Mesodermal cell (in vitro differentiated cells): ENCODE results near the gene SF3A2. TPM values are rescaled to one million over a fixed set of nuclear protein-coding genes. Genes with fewer than 3 reads are reported as not detected.

Experiments used
- H3K27ac ChIP-seq: 2 replicates; pipeline ENCODE4 v1.7.0; 2013; ENCODE audit warnings: mild to moderate bottlenecking, low read depth, low read length, moderate library complexity; ENCODE audit not compliant: severe bottlenecking
- H3K36me3 ChIP-seq: 2 replicates; pipeline ENCODE4 v1.7.1; 2013; ENCODE audit warnings: mild to moderate bottlenecking, low read length, moderate library complexity; ENCODE audit not compliant: control insufficient read depth, insufficient read depth
- H3K4me1 ChIP-seq: one replicate; pipeline ENCODE4 v1.7.1; 2013; ENCODE audit warnings: mild to moderate bottlenecking, low read length; ENCODE audit not compliant: insufficient read depth, control insufficient read depth, poor library complexity, severe bottlenecking
- H3K4me3 ChIP-seq: 2 replicates; pipeline ENCODE4 v1.7.0; 2013; ENCODE audit warnings: low read length, control low read depth, mild to moderate bottlenecking; ENCODE audit not compliant: insufficient read depth, poor library complexity, severe bottlenecking; ENCODE audit errors: extremely low read depth
- H3K9me3 ChIP-seq: 2 replicates; pipeline ENCODE4 v1.7.1; 2013; ENCODE audit warnings: mild to moderate bottlenecking, low read length, moderate library complexity; ENCODE audit not compliant: control insufficient read depth
- whole genome bisulfite sequencing, 2 experiments: methylation state at CpG; one replicate each; pipeline ENCODE4 v1.1.5; 2013; ENCODE audit warnings: missing lambda C conversion rate in 2 of 2; ENCODE audit not compliant: insufficient coverage in 2 of 2; 5-methylcytosine and 5-hydroxymethylcytosine counted together
- polyA plus RNA-seq, 2 experiments: library from polyadenylated mRNA; stranded (reverse); fragments of 50-300 nt; gene quantifications; one replicate each; pipeline ENCODE4 v1.2.3, GENCODE V29; 2013

SF3A2 gene
- polyA plus RNA-seq (2013, experiment 1 of 2): 115 TPM
- 92.3 TPM for polyA plus RNA-seq (2013, experiment 2 of 2)

GRCh38 chr19:2236314-2237050 lies at the start of gene SF3A2, which contains the start of gene PLEKHJ1:
TSS of gene SF3A2 (plus strand) at chr19:2236824. CDS start at chr19:2243419, 6,595 bp downstream.
TSS of gene PLEKHJ1 (minus strand) at chr19:2236329. CDS start at chr19:2236248, 81 bp downstream.
- H3K36me3 ChIP-seq: peaks cover 59% of the 10 kb centered on the region
- WGBS, 2 experiments: 0 to 1% methylated on average over 60 to 73 of the region's 80 CpGs
- H3K9me3 ChIP-seq: no peaks in the 10 kb centered on the region

GRCh38 chr19:2187159-2187558 lies 49.5 kb upstream of the SF3A2 start:
- H3K27ac ChIP-seq: no peak overlapping the region
- peaks cover 27% of the 10 kb centered on the region for H3K4me1 ChIP-seq
- no peak overlapping the region for H3K4me3 ChIP-seq
- 93% methylated on average over 12 to 13 of the region's 13 CpGs for WGBS, 2 experiments
- H3K9me3 ChIP-seq: no peaks in the 10 kb centered on the region
- H3K36me3 ChIP-seq: peaks cover 70% of the 10 kb centered on the region

More at GRCh38 chr19:2236314-2237050, at the start of gene SF3A2, which contains the start of gene PLEKHJ1:
- peaks cover 33% of the 10 kb centered on the region for H3K4me1 ChIP-seq
- H3K4me3 ChIP-seq: peak within 1 kb of the TSS; percentile 99
- H3K27ac ChIP-seq: peak within 1 kb of the TSS; percentile 98

- Histone ChIP-seq H3K36me3 (peaks cover 76% of the 10 kb centered on the region), H3K9me3 (no peaks in the 10 kb centered on the region), H3K4me3 (no peak overlapping the region), H3K4me1 (peaks cover 21% of the 10 kb centered on the region), H3K27ac (no peak overlapping the region)
- 95 to 98% methylated on average over 16 to 19 of the region's 19 CpGs for WGBS, 2 experiments
Observed at GRCh38 chr19:2188708-2189385, 47.8 kb upstream of the SF3A2 start.

- H3K4me1 ChIP-seq: peaks cover 14% of the 10 kb centered on the region
- WGBS, 2 experiments: 97 to 98% methylated on average over 11 to 16 of the region's 16 CpGs
- no peaks in the 10 kb centered on the region for H3K9me3 ChIP-seq
- peaks cover 80% of the 10 kb centered on the region for H3K36me3 ChIP-seq
- H3K4me3 ChIP-seq: no peak overlapping the region
- H3K27ac ChIP-seq: no peak overlapping the region
Observed at GRCh38 chr19:2189880-2190279, 46.7 kb upstream of the SF3A2 start.

GRCh38 chr19:2190848-2191455 lies 45.7 kb upstream of the SF3A2 start:
- H3K4me3 ChIP-seq: no peak overlapping the region
- no peaks in the 10 kb centered on the region for H3K9me3 ChIP-seq
- no peak overlapping the region for H3K27ac ChIP-seq
- peaks cover 10% of the 10 kb centered on the region for H3K4me1 ChIP-seq
- 96 to 97% methylated on average over 35 to 37 of the region's 37 CpGs for WGBS, 2 experiments
- H3K36me3 ChIP-seq: peaks cover 83% of the 10 kb centered on the region

- Histone ChIP-seq H3K9me3 (no peaks in the 10 kb centered on the region), H3K4me1 (peaks cover 6% of the 10 kb centered on the region), H3K36me3 (peaks cover 87% of the 10 kb centered on the region), H3K4me3 (no peak overlapping the region), H3K27ac (no peak overlapping the region)
- 95 to 97% methylated on average over 29 to 30 of the region's 32 CpGs for WGBS, 2 experiments
Observed at GRCh38 chr19:2191456-2192310, 44.9 kb upstream of the SF3A2 start.

GRCh38 chr19:2192862-2193261 lies 43.8 kb upstream of the SF3A2 start:
- Histone ChIP-seq H3K27ac (no peak overlapping the region), H3K4me3 (no peak overlapping the region), H3K9me3 (no peaks in the 10 kb centered on the region), H3K36me3 (peaks cover 82% of the 10 kb centered on the region), H3K4me1 (no peaks in the 10 kb centered on the region)
- 98 to 100% methylated on average over 8 to 9 of the region's 17 CpGs for WGBS, 2 experiments

- H3K4me3 ChIP-seq: no peak overlapping the region
- no peak overlapping the region for H3K27ac ChIP-seq
- WGBS, 2 experiments: 96 to 97% methylated on average over 15 to 18 of the region's 18 CpGs
- H3K9me3 ChIP-seq: no peaks in the 10 kb centered on the region
- no peaks in the 10 kb centered on the region for H3K4me1 ChIP-seq
- H3K36me3 ChIP-seq: peaks cover 88% of the 10 kb centered on the region
Observed at GRCh38 chr19:2193807-2194206, 42.8 kb upstream of the SF3A2 start.

GRCh38 chr19:2194513-2195078 lies 42.0 kb upstream of the SF3A2 start:
- no peaks in the 10 kb centered on the region for H3K4me1 ChIP-seq
- H3K27ac ChIP-seq: no peak overlapping the region
- no peaks in the 10 kb centered on the region for H3K9me3 ChIP-seq
- no peak overlapping the region for H3K4me3 ChIP-seq
- 95 to 98% methylated on average over 23 of the region's 25 CpGs for WGBS, 2 experiments
- H3K36me3 ChIP-seq: peaks cover 86% of the 10 kb centered on the region

- Histone ChIP-seq H3K4me1 (no peaks in the 10 kb centered on the region), H3K36me3 (peaks cover 86% of the 10 kb centered on the region), H3K27ac (no peak overlapping the region), H3K9me3 (peaks cover 3% of the 10 kb centered on the region), H3K4me3 (no peak overlapping the region)
- 91 to 93% methylated on average over 6 to 13 of the region's 13 CpGs for WGBS, 2 experiments
Observed at GRCh38 chr19:2195361-2195760, 41.3 kb upstream of the SF3A2 start.
